MM.1S (cell line): ENCODE measurements around the gene COX14.

ENCODE experiments used
- DNase-seq: peaks from one replicate; pipeline ENCODE4 v3.0.0-alpha.2; 2015
- H2AFZ ChIP-seq: fragments of 300-600 bp; sonication (generic); 2 replicates; pipeline ENCODE4 v1.6.0; 2016; ENCODE audit warnings: antibody characterized with exemption, low read length
- H3F3A ChIP-seq: fragments of 300-600 bp; sonication (generic); 2 replicates; pipeline ENCODE4 v1.6.1; 2016; ENCODE audit warnings: mild to moderate bottlenecking, antibody characterized with exemption, low read length, moderate library complexity, mixed read lengths; ENCODE audit not compliant: insufficient read depth
- H3K27ac ChIP-seq: fragments of 300-600 bp; sonication (generic); 2 replicates; pipeline ENCODE4 v1.5.1; 2016; ENCODE audit warnings: mild to moderate bottlenecking, low read length
- H3K27me3 ChIP-seq: fragments of 300-600 bp; sonication (generic); replicated peaks from 2 replicates; pipeline ENCODE4 v1.6.0; 2016; ENCODE audit warnings: low read length; ENCODE audit not compliant: insufficient read depth
- H3K36me3 ChIP-seq: fragments of 300-600 bp; sonication (generic); replicated peaks from 2 replicates; pipeline ENCODE4 v1.6.1; 2016; ENCODE audit warnings: mild to moderate bottlenecking, low read length, mixed read lengths; ENCODE audit not compliant: insufficient read depth
- H3K4me1 ChIP-seq: fragments of 300-600 bp; sonication (generic); 2 replicates; pipeline ENCODE4 v1.6.1; 2016; ENCODE audit warnings: low read length, mixed read lengths
- H3K4me2 ChIP-seq: fragments of 300-600 bp; sonication (generic); 2 replicates; pipeline ENCODE4 v1.6.0; 2016; ENCODE audit warnings: low read depth, low read length
- H3K4me3 ChIP-seq: fragments of 300-600 bp; sonication (generic); 2 replicates; pipeline ENCODE4 v1.5.1; 2016; ENCODE audit warnings: low read length, mixed read lengths
- H3K79me2 ChIP-seq: fragments of 300-600 bp; sonication (generic); 2 replicates; pipeline ENCODE4 v1.6.1; 2016; ENCODE audit warnings: mixed run types, low read length, mixed read lengths
- H3K9ac ChIP-seq: fragments of 300-600 bp; sonication (generic); 2 replicates; pipeline ENCODE4 v1.6.1; 2016; ENCODE audit warnings: low read length, mixed read lengths
- H3K9me2 ChIP-seq: fragments of 300-600 bp; sonication (generic); replicated peaks from 2 replicates; pipeline ENCODE4 v1.6.1; 2016; ENCODE audit warnings: mild to moderate bottlenecking, low read length, mixed read lengths; ENCODE audit not compliant: insufficient read depth
- H3K9me3 ChIP-seq: fragments of 300-600 bp; sonication (generic); replicated peaks from 2 replicates; pipeline ENCODE4 v1.6.1; 2016; ENCODE audit warnings: mild to moderate bottlenecking, low read length, mixed read lengths; ENCODE audit not compliant: insufficient read depth
- H4K20me1 ChIP-seq: fragments of 300-600 bp; sonication (generic); 2 replicates; pipeline ENCODE4 v1.6.1; 2016; ENCODE audit warnings: mild to moderate bottlenecking, low read length, moderate library complexity, mixed read lengths; ENCODE audit not compliant: insufficient read depth
- CTCF ChIP-seq: fragments of 300-600 bp; sonication (generic); IDR thresholded peaks from 2 replicates; pipeline ENCODE4 v1.5.1; 2016; ENCODE audit warnings: antibody characterized with exemption, low read length, mixed read lengths
- EZH2 ChIP-seq: fragments of 300-600 bp; sonication (generic); optimal IDR thresholded peaks from 2 replicates; pipeline ENCODE3; 2017; ENCODE audit warnings: low read depth, mild to moderate bottlenecking, antibody characterized with exemption, low read length, mixed read lengths
- EZH2phosphoT487 ChIP-seq: fragments of 300-600 bp; sonication (generic); IDR thresholded peaks from 2 replicates; pipeline ENCODE4 v1.6.1; 2018; ENCODE audit warnings: antibody characterized with exemption, low read length

The COX14 gene

GRCh38 chr12:50073712-50074111 is 38.3 kb upstream of the COX14 start:
- no peaks in the 10 kb centered on the region for H3F3A ChIP-seq
- H3K36me3 ChIP-seq, result no peaks in the 10 kb centered on the region
- TF ChIP-seq CTCF (no peak), EZH2 (no peak), EZH2phosphoT487 (no peak)
- no peak overlapping the region for H2AFZ ChIP-seq
- H4K20me1 ChIP-seq, result no peaks in the 10 kb centered on the region
- H3K9me2 ChIP-seq, result no peaks in the 10 kb centered on the region
- no peak for DNase-seq
- no peak overlapping the region for H3K9ac ChIP-seq
- H3K4me2 ChIP-seq, result no peak overlapping the region
- H3K27me3 ChIP-seq, result no peaks in the 10 kb centered on the region
- H3K9me3 ChIP-seq, result no peaks in the 10 kb centered on the region
- H3K4me1 ChIP-seq, result no peaks in the 10 kb centered on the region
- no peak overlapping the region for H3K27ac ChIP-seq
- H3K79me2 ChIP-seq, result no peaks in the 10 kb centered on the region
- no peak overlapping the region for H3K4me3 ChIP-seq

GRCh38 chr12:50074936-50075807 is 36.9 kb upstream of the COX14 start:
- no peaks in the 10 kb centered on the region for H3K36me3 ChIP-seq
- H3K79me2 ChIP-seq, result no peaks in the 10 kb centered on the region
- H4K20me1 ChIP-seq, result no peaks in the 10 kb centered on the region
- H3F3A ChIP-seq, result no peaks in the 10 kb centered on the region
- TF ChIP-seq EZH2 (no peak), EZH2phosphoT487 (no peak), CTCF (peak; percentile 90)
- no peak overlapping the region for H3K27ac ChIP-seq
- peak overlapping the region; percentile 32; the same call in 1 of the 2 replicates for H3K4me2 ChIP-seq
- H3K27me3 ChIP-seq, result no peaks in the 10 kb centered on the region
- H3K9ac ChIP-seq, result no peak overlapping the region
- H3K9me3 ChIP-seq, result no peaks in the 10 kb centered on the region
- H3K9me2 ChIP-seq, result no peaks in the 10 kb centered on the region
- H3K4me1 ChIP-seq, result no peaks in the 10 kb centered on the region
- peak; percentile 78 for DNase-seq
- H2AFZ ChIP-seq, result no peak overlapping the region
- H3K4me3 ChIP-seq, result no peak overlapping the region

- H3K79me2 ChIP-seq, result no peaks in the 10 kb centered on the region
- no peak overlapping the region for H2AFZ ChIP-seq
- TF ChIP-seq EZH2phosphoT487 (no peak), CTCF (no peak), EZH2 (no peak)
- H3K4me3 ChIP-seq, result no peak overlapping the region
- no peak overlapping the region for H3K9ac ChIP-seq
- H3K4me1 ChIP-seq, result no peaks in the 10 kb centered on the region
- no peak overlapping the region for H3K4me2 ChIP-seq
- no peaks in the 10 kb centered on the region for H3K9me2 ChIP-seq
- no peaks in the 10 kb centered on the region for H3F3A ChIP-seq
- H3K9me3 ChIP-seq, result no peaks in the 10 kb centered on the region
- no peak overlapping the region for H3K27ac ChIP-seq
- no peaks in the 10 kb centered on the region for H3K36me3 ChIP-seq
- no peaks in the 10 kb centered on the region for H3K27me3 ChIP-seq
- no peak for DNase-seq
- no peaks in the 10 kb centered on the region for H4K20me1 ChIP-seq
Observed at GRCh38 chr12:50075808-50076170, 36.2 kb upstream of the COX14 start.
